Tibial artery (tissue), 4 donors: ENCODE data around the gene MYO5A.
"Not testable (repeated sequence)": the region's sequence is repeated elsewhere in the genome, so short reads cannot be mapped to it uniquely, and the experiment has no call there.

Source experiments
- DNase-seq, 2 donors: peaks; one replicate each; pipeline ENCODE4 v3.0.0-alpha.2; 2019
- H3K27ac ChIP-seq, 2 donors: fragments of 200-600 bp; sonication (generic) in 1 of 2; 1 replicate in 1 of 2; 2 replicates in 1 of 2; pipeline ENCODE4 v1.5.1; 2018 to 2019; ENCODE audit warnings: mild to moderate bottlenecking in 1 of 2
- H3K27me3 ChIP-seq, 2 donors: fragments of 200-600 bp; sonication (generic) in 1 of 2; one replicate each; pipeline versions ENCODE4 v1.5.1 to v1.6.0; 2016 to 2019
- H3K36me3 ChIP-seq, 3 donors: fragments of 200-600 bp; sonication (generic) in 2 of 3; one replicate each; pipeline ENCODE4 v1.5.1; 2016 to 2019; ENCODE audit warnings: mild to moderate bottlenecking in 2 of 3
- H3K4me1 ChIP-seq, 4 donors: fragments of 200-600 bp; sonication (generic) in 2 of 4; 1 replicate in 3 of 4; 2 replicates in 1 of 4; pipeline ENCODE4 v1.5.1; 2016 to 2019
- H3K4me3 ChIP-seq, 2 donors: fragments of 200-600 bp; sonication (generic) in 1 of 2; 1 replicate in 1 of 2; 2 replicates in 1 of 2; pipeline ENCODE4 v1.5.1; 2018 to 2019; ENCODE audit warnings: mild to moderate bottlenecking in 2 of 2
- H3K9me3 ChIP-seq, 3 donors: fragments of 200-600 bp; sonication (generic) in 1 of 3; one replicate each; pipeline ENCODE4 v1.5.1; 2016 to 2019
- intact Hi-C: fragments of 100-400 bp; cut with DNase I; formaldehyde crosslinking; loops from one replicate; pipeline ENCODE4 v1.15.0; 2023; ENCODE audit warnings: low total_unique reads
- TF ChIP-seq, protein P1 (sequence below), 2 experiments: fragments of 200-600 bp in 1 of 2; fragments of 450-650 bp in 1 of 2; IDR thresholded peaks; one replicate each; pipeline ENCODE4 v1.5.1; 2017 to 2019; ENCODE audit warnings: antibody characterized with exemption in 2 of 2, mild to moderate bottlenecking in 1 of 2, moderate library complexity in 1 of 2

The MYO5A gene

DNA sequence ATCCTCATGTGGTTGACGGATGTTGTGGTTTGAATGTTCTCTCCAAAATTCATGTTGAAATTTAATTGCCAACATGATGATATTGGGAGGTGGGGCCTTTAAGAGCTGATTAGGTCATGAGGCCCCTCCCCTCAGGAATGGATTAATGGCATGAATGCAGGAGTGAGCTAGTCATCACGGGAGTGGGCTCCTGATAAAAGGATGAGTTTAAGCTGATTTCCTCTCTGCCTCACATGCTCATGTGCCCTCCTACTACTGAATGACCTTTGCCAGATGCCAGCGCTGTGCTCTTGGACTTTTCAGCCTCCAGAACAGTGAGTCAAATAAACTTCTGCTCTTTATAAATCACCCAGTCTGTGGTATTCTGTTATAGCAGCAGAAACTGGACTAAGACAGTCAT is 111.2 kb downstream of the MYO5A start:
- no peaks in the 10 kb centered on the region for H3K27me3 ChIP-seq
- no peaks in the 10 kb centered on the region for H3K4me1 ChIP-seq
- H3K27ac ChIP-seq: no peak overlapping the region
- no peaks in the 10 kb centered on the region for H3K9me3 ChIP-seq
- DNase-seq: no peak
- TF ChIP-seq, protein P1, sequence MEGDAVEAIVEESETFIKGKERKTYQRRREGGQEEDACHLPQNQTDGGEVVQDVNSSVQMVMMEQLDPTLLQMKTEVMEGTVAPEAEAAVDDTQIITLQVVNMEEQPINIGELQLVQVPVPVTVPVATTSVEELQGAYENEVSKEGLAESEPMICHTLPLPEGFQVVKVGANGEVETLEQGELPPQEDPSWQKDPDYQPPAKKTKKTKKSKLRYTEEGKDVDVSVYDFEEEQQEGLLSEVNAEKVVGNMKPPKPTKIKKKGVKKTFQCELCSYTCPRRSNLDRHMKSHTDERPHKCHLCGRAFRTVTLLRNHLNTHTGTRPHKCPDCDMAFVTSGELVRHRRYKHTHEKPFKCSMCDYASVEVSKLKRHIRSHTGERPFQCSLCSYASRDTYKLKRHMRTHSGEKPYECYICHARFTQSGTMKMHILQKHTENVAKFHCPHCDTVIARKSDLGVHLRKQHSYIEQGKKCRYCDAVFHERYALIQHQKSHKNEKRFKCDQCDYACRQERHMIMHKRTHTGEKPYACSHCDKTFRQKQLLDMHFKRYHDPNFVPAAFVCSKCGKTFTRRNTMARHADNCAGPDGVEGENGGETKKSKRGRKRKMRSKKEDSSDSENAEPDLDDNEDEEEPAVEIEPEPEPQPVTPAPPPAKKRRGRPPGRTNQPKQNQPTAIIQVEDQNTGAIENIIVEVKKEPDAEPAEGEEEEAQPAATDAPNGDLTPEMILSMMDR (IDR thresholded peaks at IDR 0.05): no peak
- H3K36me3 ChIP-seq: peaks cover 0 to 4% (median 0%) of the 10 kb centered on the region in 3 donors
- intact Hi-C loops: no loop called here
- no peak overlapping the region for H3K4me3 ChIP-seq

- H3K27ac ChIP-seq, H3K9me3 ChIP-seq, DNase-seq, H3K27me3 ChIP-seq, H3K36me3 ChIP-seq, intact Hi-C loops, H3K4me1 ChIP-seq, H3K4me3 ChIP-seq: not testable (repeated sequence)
Measured at GRCh38 chr15:52416566-52416965, 112.1 kb downstream of the MYO5A start.

DNA sequence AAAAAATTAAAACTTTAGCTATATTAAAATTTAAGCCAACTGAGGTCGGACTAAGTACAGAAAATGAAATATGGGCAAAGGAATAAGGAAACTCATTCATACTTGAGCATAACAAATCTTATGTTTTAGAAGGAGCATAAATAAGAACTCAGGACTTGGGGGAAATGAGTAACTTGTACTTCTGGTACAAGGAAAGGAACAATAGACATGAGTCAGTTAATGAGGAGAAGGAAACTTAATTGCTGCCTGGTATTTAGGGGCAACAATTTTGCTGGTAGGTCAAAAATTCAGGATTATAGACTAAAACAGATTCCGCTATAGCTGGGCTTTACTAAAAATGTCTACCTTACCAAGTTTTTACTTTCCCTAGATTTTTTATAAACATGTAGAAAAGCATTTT is 113.1 kb downstream of the MYO5A start:
- H3K36me3 ChIP-seq: peaks cover 0 to 4% (median 0%) of the 10 kb centered on the region in 3 donors
- TF ChIP-seq, protein P1 (IDR thresholded peaks at IDR 0.05): no peak
- no peak overlapping the region for H3K27ac ChIP-seq
- intact Hi-C loops: no loop called here
- no peaks in the 10 kb centered on the region for H3K9me3 ChIP-seq
- DNase-seq: no peak
- H3K4me1 ChIP-seq: no peaks in the 10 kb centered on the region
- H3K27me3 ChIP-seq: no peaks in the 10 kb centered on the region
- H3K4me3 ChIP-seq: no peak overlapping the region

- Histone ChIP-seq H3K27ac (no peak overlapping the region), H3K9me3 (no peaks in the 10 kb centered on the region), H3K27me3 (no peaks in the 10 kb centered on the region), H3K4me1 (no peaks in the 10 kb centered on the region), H3K4me3 (no peak overlapping the region), H3K36me3 (peaks cover 0 to 4% (median 3%) of the 10 kb centered on the region in 3 donors)
- no peak for DNase-seq
- TF ChIP-seq, protein P1 (IDR thresholded peaks at IDR 0.05): no peak
- intact Hi-C loops: no loop called here
Measured at GRCh38 chr15:52414936-52415335, 113.7 kb downstream of the MYO5A start.

- H3K9me3 ChIP-seq: no peaks in the 10 kb centered on the region
- H3K4me3 ChIP-seq: no peak overlapping the region
- H3K4me1 ChIP-seq: no peaks in the 10 kb centered on the region
- H3K27ac ChIP-seq: no peak overlapping the region
- peaks cover 0 to 19% (median 11%) of the 10 kb centered on the region in 3 donors for H3K36me3 ChIP-seq
- DNase-seq: no peak
- H3K27me3 ChIP-seq: no peaks in the 10 kb centered on the region
- TF ChIP-seq, protein P1 (IDR thresholded peaks at IDR 0.05): no peak
- intact Hi-C loops: no loop called here
Measured at GRCh38 chr15:52408823-52409222, 119.9 kb downstream of the MYO5A start.

- no peak for DNase-seq
- Histone ChIP-seq H3K4me3 (no peak overlapping the region), H3K4me1 (no peaks in the 10 kb centered on the region), H3K36me3 (peaks cover 0 to 24% (median 15%) of the 10 kb centered on the region in 3 donors), H3K9me3 (no peaks in the 10 kb centered on the region), H3K27ac (no peak overlapping the region), H3K27me3 (no peaks in the 10 kb centered on the region)
- TF ChIP-seq, protein P1 (IDR thresholded peaks at IDR 0.05): no peak
- intact Hi-C loops: no loop called here
Measured at GRCh38 chr15:52407374-52407773, 121.3 kb downstream of the MYO5A start.
